Liver (tissue), 4 donors: ENCODE measurements around the gene SLC22A12. TPM values are rescaled to one million over a fixed set of nuclear protein-coding genes. Genes with fewer than 3 reads are reported as not detected.

Source experiments
- polyA plus RNA-seq, 2 donors: library from polyadenylated mRNA; stranded (reverse) in 1 of 2; unstranded in 1 of 2; fragments of 200-250 nt in 1 of 2; fragments of >200 nt in 1 of 2; fragmentation: Nextera tagmentation in 1 of 2; extraction: Ambion mirVana in 1 of 2; gene quantifications; one replicate each; pipeline versions ENCODE4 v1.2.1 to v1.2.3, GENCODE V29; 2013 to 2015
- total RNA-seq, 2 donors: library from RNA; depleted of rRNA; stranded (reverse); fragments of >200 nt; gene quantifications; one replicate each; pipeline ENCODE4 v1.2.3, GENCODE V29; 2014
- donor health status: healthy.
- donor health status: healthy.
- donor health status: healthy.

Gene SLC22A12
- total and polyA plus RNA-seq, 4 donors: under 0.01 to 0.02 TPM; not detected in 2

Other genes starting within 250 kb of the SLC22A12 start
- 10 to 100 TPM; 10.8 to 13.5 TPM for gene RPS6KA4, start 232.1 kb upstream of the SLC22A12 start, total RNA-seq
- 1 to 10 TPM; 2.0 to 9.1 TPM for gene RPS6KA4, start 232.1 kb upstream of the SLC22A12 start, polyA plus RNA-seq
- gene SLC22A11, start 35.3 kb upstream of the SLC22A12 start, total RNA-seq: under 1 TPM; 0.23 to 0.33 TPM
- under 1 TPM in 1 of 2 donors, not detected in 1; 0.09 TPM for gene SLC22A11, start 35.3 kb upstream of the SLC22A12 start, polyA plus RNA-seq
- under 1 TPM; 0.17 to 0.79 TPM for gene NRXN2, start 132.0 kb downstream of the SLC22A12 start, total RNA-seq
- gene NRXN2, start 132.0 kb downstream of the SLC22A12 start, polyA plus RNA-seq: 1 to 10 TPM; 2.1 to 2.8 TPM
- gene RASGRP2, start 152.9 kb downstream of the SLC22A12 start, total RNA-seq: 10 to 100 TPM; 12.1 to 14.9 TPM
- 1 to 10 TPM; 2.7 to 5.2 TPM for gene RASGRP2, start 152.9 kb downstream of the SLC22A12 start, polyA plus RNA-seq
- gene PYGM, start 168.8 kb downstream of the SLC22A12 start, total RNA-seq: 1 to 10 TPM in 1 of 2 donors, under 1 TPM in 1; 0.23 to 1.3 TPM
- under 1 TPM; 0.26 to 0.32 TPM for gene PYGM, start 168.8 kb downstream of the SLC22A12 start, polyA plus RNA-seq
- gene SF1, start 187.3 kb downstream of the SLC22A12 start, total RNA-seq: 100 to 1,000 TPM in 1 of 2 donors, 10 to 100 TPM in 1; 46.2 to 135 TPM
- 10 to 100 TPM; 44.9 to 54.0 TPM for gene SF1, start 187.3 kb downstream of the SLC22A12 start, polyA plus RNA-seq
- 1 to 10 TPM; 4.6 to 6.9 TPM for gene MAP4K2, start 212.0 kb downstream of the SLC22A12 start, total RNA-seq
- gene MAP4K2, start 212.0 kb downstream of the SLC22A12 start, polyA plus RNA-seq: 1 to 10 TPM; 2.1 to 2.3 TPM
- gene MEN1, start 219.3 kb downstream of the SLC22A12 start, total RNA-seq: 10 to 100 TPM; 12.1 to 15.1 TPM
- gene MEN1, start 219.3 kb downstream of the SLC22A12 start, polyA plus RNA-seq: 10 to 100 TPM in 1 of 2 donors, 1 to 10 TPM in 1; 9.0 to 14.7 TPM